ENCODE results near the gene CNTN4. TPM values are rescaled to one million over a fixed set of nuclear protein-coding genes. Genes with fewer than 3 reads are reported as not detected.

Gene CNTN4
- total and polyA plus RNA-seq, 4 donors: 1.2 to 3.8 (median 2.6) TPM

- WGBS: 56% methylated on average over 8 of the region's 8 CpGs
- no peaks in the 10 kb centered on the region for H3K36me3 ChIP-seq (ENCODE audit: control insufficient read depth in 4 of 4, insufficient read depth in 3 of 4, low read depth in 1 of 4, low read length in 3 of 4)
- DNase-seq (ENCODE audit: low spot score): no peak
- no peak for TF ChIP-seq EGR1 (IDR thresholded peaks at IDR 0.05; ENCODE audit: low read depth in 2 of 2)
- no peak overlapping the region for H3K4me3 ChIP-seq (ENCODE audit: low read depth in 1 of 3, low read length in 3 of 3)
- no peaks in the 10 kb centered on the region for H3K4me1 ChIP-seq (ENCODE audit: control insufficient read depth in 4 of 4, insufficient read depth in 4 of 4, low read length in 3 of 4)
- H3K27ac ChIP-seq (ENCODE audit: low read depth in 1 of 2, low read length in 2 of 2): no peak overlapping the region
- H3K27me3 ChIP-seq (ENCODE audit: control insufficient read depth in 4 of 4, insufficient read depth in 4 of 4, low read length in 3 of 4): no peaks in the 10 kb centered on the region
- no peak overlapping the region for H3K9ac ChIP-seq (ENCODE audit: low read depth in 1 of 2, low read length in 2 of 2)
- no peaks in the 10 kb centered on the region for H3K9me3 ChIP-seq (ENCODE audit: control insufficient read depth in 4 of 4, low read length in 3 of 4)
These were observed 629.1 kb downstream of the CNTN4 start for GRCh38 chr3:2727610-2728318.

- H3K27ac ChIP-seq (ENCODE audit: low read depth in 1 of 2, low read length in 2 of 2): no peak overlapping the region
- no peaks in the 10 kb centered on the region for H3K4me1 ChIP-seq (ENCODE audit: control insufficient read depth in 4 of 4, insufficient read depth in 4 of 4, low read length in 3 of 4)
- peaks cover 0 to 3% (median 0%) of the 10 kb centered on the region in 4 donors for H3K27me3 ChIP-seq (ENCODE audit: control insufficient read depth in 4 of 4, insufficient read depth in 4 of 4, low read length in 3 of 4)
- no peak for DNase-seq (ENCODE audit: low spot score)
- TF ChIP-seq GABPA (IDR thresholded peaks at IDR 0.05 in 1 of 2, conservative IDR thresholded peaks at IDR 0.05 in 1 of 2): no peak
- TF ChIP-seq SP1 (IDR thresholded peaks at IDR 0.05): no peak
- no peak for TF ChIP-seq RXRA (IDR thresholded peaks at IDR 0.05)
- TF ChIP-seq MAX (IDR thresholded peaks at IDR 0.05): no peak
- TF ChIP-seq FOXA1 (IDR thresholded peaks at IDR 0.05): no peak
- TF ChIP-seq TAF1 (conservative IDR thresholded peaks at IDR 0.05): no peak
- TF ChIP-seq ATF3 (IDR thresholded peaks at IDR 0.05): no peak
- no peak for TF ChIP-seq YY1 (IDR thresholded peaks at IDR 0.05)
- no peak for TF ChIP-seq FOXA2 (IDR thresholded peaks at IDR 0.05)
- 50% methylated on average over 2 of the region's 2 CpGs for WGBS
- no peaks in the 10 kb centered on the region for H3K36me3 ChIP-seq (ENCODE audit: control insufficient read depth in 4 of 4, insufficient read depth in 3 of 4, low read depth in 1 of 4, low read length in 3 of 4)
- H3K4me3 ChIP-seq (ENCODE audit: low read depth in 1 of 3, low read length in 3 of 3): no peak overlapping the region
- H3K9me3 ChIP-seq (ENCODE audit: control insufficient read depth in 4 of 4, low read length in 3 of 4): no peaks in the 10 kb centered on the region
- H3K9ac ChIP-seq (ENCODE audit: low read depth in 1 of 2, low read length in 2 of 2): no peak overlapping the region
These were observed 633.2 kb downstream of the CNTN4 start for GRCh38 chr3:2731843-2732242.

GRCh38 chr3:2735392-2735894 lies 636.8 kb downstream of the CNTN4 start:
- no peak overlapping the region for H3K27ac ChIP-seq (ENCODE audit: low read depth in 1 of 2, low read length in 2 of 2)
- DNase-seq (ENCODE audit: low spot score): no peak
- H3K4me1 ChIP-seq (ENCODE audit: control insufficient read depth in 4 of 4, insufficient read depth in 4 of 4, low read length in 3 of 4): no peaks in the 10 kb centered on the region
- no peak overlapping the region for H3K4me3 ChIP-seq (ENCODE audit: low read depth in 1 of 3, low read length in 3 of 3)
- no peaks in the 10 kb centered on the region for H3K9me3 ChIP-seq (ENCODE audit: control insufficient read depth in 4 of 4, low read length in 3 of 4)
- peaks cover 0 to 3% (median 0%) of the 10 kb centered on the region in 4 donors for H3K27me3 ChIP-seq (ENCODE audit: control insufficient read depth in 4 of 4, insufficient read depth in 4 of 4, low read length in 3 of 4)
- no peak overlapping the region for H3K9ac ChIP-seq (ENCODE audit: low read depth in 1 of 2, low read length in 2 of 2)
- WGBS: 74% methylated on average over 7 of the region's 7 CpGs
- TF ChIP-seq CTCF (IDR thresholded peaks at IDR 0.05; ENCODE audit: low read depth, low read length, missing input control): no peak
- no peak for TF ChIP-seq HNF4G (IDR thresholded peaks at IDR 0.05)
- no peaks in the 10 kb centered on the region for H3K36me3 ChIP-seq (ENCODE audit: control insufficient read depth in 4 of 4, insufficient read depth in 3 of 4, low read depth in 1 of 4, low read length in 3 of 4)

Data from liver (tissue), 9 donors.